Trophoblast cell (in vitro differentiated cells and primary cell): ENCODE results near the gene ZNF358.

Experiments used
- DNase-seq, 2 donors: peaks; one replicate each; pipeline ENCODE4 v3.0.0-alpha.2; 2016
- H2AFZ ChIP-seq: 2 replicates; pipeline ENCODE4 v1.6.1; 2013; ENCODE audit warnings: low read length, moderate library complexity, mild to moderate bottlenecking; ENCODE audit not compliant: insufficient read depth, poor library complexity
- H2AK5ac ChIP-seq: 2 replicates; pipeline ENCODE4 v1.6.1; 2013; ENCODE audit warnings: mild to moderate bottlenecking, low read length
- H2BK120ac ChIP-seq: 2 replicates; pipeline ENCODE4 v1.6.1; 2013; ENCODE audit warnings: low read length, mild to moderate bottlenecking, moderate library complexity; ENCODE audit not compliant: insufficient read depth, poor library complexity
- H2BK12ac ChIP-seq: 2 replicates; pipeline ENCODE4 v1.6.1; 2013; ENCODE audit warnings: mild to moderate bottlenecking, low read length, moderate library complexity
- H2BK5ac ChIP-seq: 2 replicates; pipeline ENCODE4 v1.6.1; 2013; ENCODE audit warnings: low read length, low read depth, moderate library complexity, mild to moderate bottlenecking; ENCODE audit not compliant: poor library complexity
- H3K14ac ChIP-seq: 2 replicates; pipeline ENCODE4 v1.6.1; 2013; ENCODE audit warnings: mild to moderate bottlenecking, low read length
- H3K18ac ChIP-seq: 2 replicates; pipeline ENCODE4 v1.6.1; 2013; ENCODE audit warnings: mild to moderate bottlenecking, low read length
- H3K23ac ChIP-seq: 2 replicates; pipeline ENCODE4 v1.6.1; 2013; ENCODE audit warnings: low read length
- H3K27ac ChIP-seq: 2 replicates; pipeline ENCODE4 v1.5.1; 2013; ENCODE audit warnings: low read depth, mild to moderate bottlenecking, inconsistent platforms, low read length, moderate library complexity
- H3K27me3 ChIP-seq: 2 replicates; pipeline ENCODE4 v1.6.1; 2013; ENCODE audit warnings: inconsistent platforms, mild to moderate bottlenecking, low read length, moderate library complexity; ENCODE audit not compliant: insufficient read depth
- H3K36me3 ChIP-seq, 2 experiments: 1 replicate in 1 of 2; 2 replicates in 1 of 2; pipeline ENCODE4 v1.6.1; 2013; ENCODE audit warnings: low read length in 2 of 2, mild to moderate bottlenecking in 2 of 2, moderate library complexity in 1 of 2; ENCODE audit not compliant: insufficient read depth in 2 of 2, control insufficient read depth in 1 of 2
- H3K4ac ChIP-seq: 2 replicates; pipeline ENCODE4 v1.6.1; 2013; ENCODE audit warnings: low read depth, mild to moderate bottlenecking, low read length, moderate library complexity
- H3K4me1 ChIP-seq, 2 experiments: 1 replicate in 1 of 2; 2 replicates in 1 of 2; pipeline ENCODE4 v1.6.1; 2013; ENCODE audit warnings: low read length in 2 of 2, mild to moderate bottlenecking in 2 of 2, moderate library complexity in 1 of 2; ENCODE audit not compliant: insufficient read depth in 2 of 2, control insufficient read depth in 1 of 2
- H3K4me2 ChIP-seq: 2 replicates; pipeline ENCODE4 v1.6.1; 2013; ENCODE audit warnings: inconsistent platforms, mild to moderate bottlenecking, low read length, moderate library complexity
- H3K4me3 ChIP-seq: 2 replicates; pipeline ENCODE4 v1.5.1; 2013; ENCODE audit warnings: mild to moderate bottlenecking, low read depth, low read length, inconsistent platforms
- H3K79me1 ChIP-seq: one replicate; pipeline ENCODE4 v1.6.1; 2013; ENCODE audit warnings: low read length
- H3K79me2 ChIP-seq: 2 replicates; pipeline ENCODE4 v1.6.1; 2013; ENCODE audit warnings: low read length, mild to moderate bottlenecking; ENCODE audit not compliant: control insufficient read depth, insufficient read depth, poor library complexity
- H3K9ac ChIP-seq: 2 replicates; pipeline ENCODE4 v1.6.1; 2013; ENCODE audit warnings: mild to moderate bottlenecking, low read length
- H3K9me3 ChIP-seq: 2 replicates; pipeline ENCODE4 v1.6.1; 2013; ENCODE audit warnings: low read depth, mild to moderate bottlenecking, control low read depth, inconsistent platforms, low read length; ENCODE audit not compliant: insufficient read depth
- H4K12ac ChIP-seq: 2 replicates; pipeline ENCODE4 v1.6.1; 2013; ENCODE audit warnings: low read depth, mild to moderate bottlenecking, low read length, moderate library complexity
- H4K8ac ChIP-seq: 2 replicates; pipeline ENCODE4 v1.6.1; 2013; ENCODE audit warnings: low read depth, mild to moderate bottlenecking, low read length, moderate library complexity
- H4K91ac ChIP-seq: one replicate; pipeline ENCODE4 v1.6.1; 2013; ENCODE audit warnings: low read depth, mild to moderate bottlenecking, low read length, moderate library complexity
- WGBS: extraction: QIAGEN DNeasy Blood & Tissue Kit; methylation state at CpG from one replicate; pipeline ENCODE4 v1.1.7; 2013; ENCODE audit warnings: missing lambda C conversion rate; ENCODE audit not compliant: insufficient read length, insufficient coverage; ENCODE audit errors: extremely low coverage; 5-methylcytosine and 5-hydroxymethylcytosine counted together

The ZNF358 gene

DNA sequence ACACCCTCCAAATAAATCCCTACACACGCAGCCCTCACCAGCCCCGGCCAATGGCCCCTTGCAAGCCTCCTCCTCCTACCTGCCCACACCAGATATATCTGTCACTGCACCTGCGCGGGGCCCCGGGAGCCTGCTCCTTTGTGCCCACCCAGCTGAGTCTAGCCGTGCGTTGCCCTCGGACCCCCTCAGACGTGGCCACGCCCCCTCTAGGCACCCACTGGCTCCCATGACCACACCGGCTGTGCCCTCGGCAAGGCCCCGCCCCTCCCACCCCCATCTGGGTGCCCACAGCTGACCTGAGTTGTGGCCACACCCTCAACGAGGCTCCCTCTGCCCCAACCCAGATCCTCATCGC is 13.3 kb downstream of the ZNF358 start:
- H2BK120ac ChIP-seq = no peak overlapping the region
- H3K23ac ChIP-seq = no peak overlapping the region
- H2BK12ac ChIP-seq = no peak overlapping the region
- H3K14ac ChIP-seq = no peak overlapping the region
- no peak overlapping the region for H2AFZ ChIP-seq
- H2BK5ac ChIP-seq = no peak overlapping the region
- H3K4me1 ChIP-seq = peaks cover 10 to 11% of the 10 kb centered on the region in 2 experiments
- H3K27me3 ChIP-seq = no peaks in the 10 kb centered on the region
- no peak overlapping the region for H3K18ac ChIP-seq
- no peak for DNase-seq
- no peak overlapping the region for H4K91ac ChIP-seq
- H2AK5ac ChIP-seq = no peak overlapping the region
- H4K12ac ChIP-seq = no peak overlapping the region
- peaks cover 11% of the 10 kb centered on the region for H3K79me1 ChIP-seq
- H3K9me3 ChIP-seq = peaks cover 4% of the 10 kb centered on the region
- H3K4ac ChIP-seq = no peak overlapping the region
- H3K4me2 ChIP-seq = no peak overlapping the region
- H3K79me2 ChIP-seq = peaks cover 4% of the 10 kb centered on the region
- H4K8ac ChIP-seq = no peak overlapping the region
- H3K36me3 ChIP-seq = peaks cover 60% of the 10 kb centered on the region in 2 experiments
- H3K9ac ChIP-seq = no peak overlapping the region
- H3K4me3 ChIP-seq = no peak overlapping the region
- WGBS = no CpG with 5 or more reads among the region's 15 CpGs
- H3K27ac ChIP-seq = no peak overlapping the region

DNA sequence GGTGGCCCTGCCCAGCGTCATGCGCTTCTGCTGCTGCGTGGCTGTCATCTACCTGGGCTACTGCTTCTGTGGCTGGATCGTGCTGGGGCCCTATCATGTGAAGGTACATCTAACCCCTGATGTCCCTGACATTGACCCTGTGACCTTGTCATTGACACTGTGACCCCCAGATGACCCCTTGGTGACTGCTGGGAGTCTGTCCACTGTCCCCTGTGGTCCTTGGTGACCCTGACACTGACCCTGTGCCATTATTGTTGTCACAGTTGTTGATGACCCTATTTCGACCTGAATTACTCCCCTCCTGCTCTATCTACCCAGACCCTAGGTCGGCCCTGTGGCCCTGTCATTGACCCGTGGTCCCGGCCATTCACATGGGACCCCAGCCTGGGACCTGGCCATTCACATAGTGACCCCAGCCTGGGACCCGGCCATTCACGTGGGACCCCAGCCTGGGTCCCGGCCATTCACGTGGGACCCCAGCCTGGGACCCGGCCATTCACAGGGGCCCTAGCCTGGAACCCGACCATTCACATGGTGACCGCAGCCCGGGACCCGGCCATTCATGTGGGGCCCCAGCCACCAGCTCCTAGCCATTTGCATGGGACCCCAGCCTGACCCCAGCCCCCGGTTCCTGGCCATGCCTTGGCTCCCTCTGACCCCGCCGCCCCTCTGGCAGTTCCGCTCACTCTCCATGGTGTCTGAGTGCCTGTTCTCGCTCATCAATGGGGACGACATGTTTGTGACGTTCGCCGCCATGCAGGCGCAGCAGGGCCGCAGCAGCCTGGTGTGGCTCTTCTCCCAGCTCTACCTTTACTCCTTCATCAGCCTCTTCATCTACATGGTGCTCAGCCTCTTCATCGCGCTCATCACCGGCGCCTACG is 13.9 kb downstream of the ZNF358 start:
- H2AFZ ChIP-seq = no peak overlapping the region
- WGBS = no CpG with 5 or more reads among the region's 33 CpGs
- no peak overlapping the region for H3K4me2 ChIP-seq
- H4K12ac ChIP-seq = no peak overlapping the region
- H3K27ac ChIP-seq = no peak overlapping the region
- H2BK12ac ChIP-seq = no peak overlapping the region
- no peak overlapping the region for H4K91ac ChIP-seq
- no peak overlapping the region for H2BK120ac ChIP-seq
- H2AK5ac ChIP-seq = no peak overlapping the region
- no peak overlapping the region for H3K18ac ChIP-seq
- H4K8ac ChIP-seq = no peak overlapping the region
- H3K36me3 ChIP-seq = peaks cover 55 to 57% of the 10 kb centered on the region in 2 experiments
- H3K23ac ChIP-seq = no peak overlapping the region
- peaks cover 4% of the 10 kb centered on the region for H3K9me3 ChIP-seq
- H3K79me1 ChIP-seq = peaks cover 15% of the 10 kb centered on the region
- H2BK5ac ChIP-seq = no peak overlapping the region
- H3K4me3 ChIP-seq = no peak overlapping the region
- no peak overlapping the region for H3K9ac ChIP-seq
- H3K4ac ChIP-seq = no peak overlapping the region
- DNase-seq = no peak
- H3K4me1 ChIP-seq = peaks cover 10 to 11% of the 10 kb centered on the region in 2 experiments
- peaks cover 6% of the 10 kb centered on the region for H3K79me2 ChIP-seq
- no peak overlapping the region for H3K14ac ChIP-seq
- H3K27me3 ChIP-seq = no peaks in the 10 kb centered on the region

DNA sequence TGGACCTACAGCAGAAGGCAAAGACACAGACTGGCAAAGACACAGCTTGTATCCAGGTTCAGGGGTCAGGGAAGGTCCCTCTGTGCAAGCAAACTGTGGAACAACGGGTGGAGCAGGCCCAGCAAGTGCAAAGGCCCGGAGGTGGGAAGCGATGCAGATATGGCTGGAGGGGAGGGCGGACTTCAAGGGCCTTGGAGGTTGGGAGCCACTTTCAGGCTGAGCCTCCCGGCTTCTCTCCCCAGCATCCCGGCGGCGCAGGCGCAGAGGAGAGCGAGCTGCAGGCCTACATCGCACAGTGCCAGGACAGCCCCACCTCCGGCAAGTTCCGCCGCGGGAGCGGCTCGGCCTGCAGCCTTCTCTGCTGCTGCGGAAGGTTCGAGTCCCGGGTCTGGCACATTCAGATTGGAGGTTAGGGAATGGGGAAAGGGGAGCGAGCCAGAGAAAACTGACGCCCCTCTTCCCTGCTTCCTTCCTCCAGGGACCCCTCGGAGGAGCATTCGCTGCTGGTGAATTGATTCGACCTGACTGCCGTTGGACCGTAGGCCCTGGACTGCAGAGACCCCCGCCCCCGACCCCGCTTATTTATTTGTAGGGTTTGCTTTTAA is 17.5 kb downstream of the ZNF358 start:
- H2BK5ac ChIP-seq = peak overlapping the region; percentile 90
- peak overlapping the region; percentile 93 for H2AK5ac ChIP-seq
- peak overlapping the region; percentile 84 for H3K4ac ChIP-seq
- peak; percentile 96 to 98 for DNase-seq
- H3K79me2 ChIP-seq = peaks cover 10% of the 10 kb centered on the region
- H2BK12ac ChIP-seq = peak overlapping the region; percentile 56
- H3K4me2 ChIP-seq = peak overlapping the region; percentile 73
- peak overlapping the region; percentile 95 for H4K8ac ChIP-seq
- H3K18ac ChIP-seq = peak overlapping the region; percentile 74
- no peak overlapping the region for H3K23ac ChIP-seq
- no peaks in the 10 kb centered on the region for H3K27me3 ChIP-seq
- H3K9me3 ChIP-seq = no peaks in the 10 kb centered on the region
- H3K79me1 ChIP-seq = peaks cover 25% of the 10 kb centered on the region
- H3K4me1 ChIP-seq = peaks cover 14 to 16% of the 10 kb centered on the region in 2 experiments
- peak overlapping the region; percentile 54 for H3K9ac ChIP-seq
- H3K36me3 ChIP-seq = peaks cover 33 to 39% of the 10 kb centered on the region in 2 experiments
- peak overlapping the region; percentile 31 for H3K4me3 ChIP-seq
- peak overlapping the region; percentile 99 for H4K12ac ChIP-seq
- peak overlapping the region; percentile 96 for H2BK120ac ChIP-seq
- no CpG with 5 or more reads among the region's 30 CpGs for WGBS
- H2AFZ ChIP-seq = peak overlapping the region; percentile 98
- peak overlapping the region; percentile 96 for H4K91ac ChIP-seq
- peak overlapping the region; percentile 97 for H3K14ac ChIP-seq
- H3K27ac ChIP-seq = peak overlapping the region; percentile 85

DNA sequence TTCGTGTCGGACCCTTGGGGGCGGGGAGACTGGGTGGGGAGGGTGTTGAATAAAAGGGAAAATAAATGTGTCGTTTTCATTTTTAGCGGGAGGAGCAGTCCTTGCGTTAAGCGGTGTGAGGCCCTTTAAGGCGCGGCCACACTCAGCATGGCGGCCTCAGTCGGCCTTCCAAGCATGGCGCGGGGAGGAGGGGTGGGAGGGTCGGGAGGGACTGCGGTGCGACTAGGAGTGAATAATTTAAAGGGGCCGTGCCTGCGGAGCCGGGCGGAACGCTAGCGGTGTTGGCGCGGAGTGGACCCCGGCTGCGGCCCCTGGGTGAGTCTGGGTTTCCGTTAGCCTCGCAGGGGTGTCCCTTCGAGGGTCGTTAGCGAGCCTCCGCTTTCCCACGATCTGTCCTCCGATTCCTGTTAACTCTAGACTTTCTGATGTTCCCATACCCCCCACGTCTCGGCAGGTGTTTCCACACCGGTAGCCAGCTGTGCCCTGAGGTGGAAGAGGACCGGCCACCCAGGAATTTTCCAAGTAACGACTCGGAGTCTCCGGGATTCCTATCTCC is 18.1 kb downstream of the ZNF358 start:
- H3K27me3 ChIP-seq = no peaks in the 10 kb centered on the region
- H3K23ac ChIP-seq = no peak overlapping the region
- no CpG with 5 or more reads among the region's 41 CpGs for WGBS
- DNase-seq = peak; percentile 84 to 92
- peak overlapping the region; percentile 85 for H3K27ac ChIP-seq
- H2BK120ac ChIP-seq = peak overlapping the region; percentile 96
- peak overlapping the region; percentile 99 for H4K12ac ChIP-seq
- peaks cover 10% of the 10 kb centered on the region for H3K79me2 ChIP-seq
- no peaks in the 10 kb centered on the region for H3K9me3 ChIP-seq
- H3K9ac ChIP-seq = peak overlapping the region; percentile 54
- H3K4me3 ChIP-seq = peak overlapping the region; percentile 68
- peak overlapping the region; percentile 82 for H2BK12ac ChIP-seq
- H3K14ac ChIP-seq = peak overlapping the region; percentile 97
- H3K4me1 ChIP-seq = peaks cover 14 to 16% of the 10 kb centered on the region in 2 experiments
- H3K18ac ChIP-seq = peak overlapping the region; percentile 91
- H2BK5ac ChIP-seq = peak overlapping the region; percentile 90
- H4K8ac ChIP-seq = peak overlapping the region; percentile 95
- H4K91ac ChIP-seq = peak overlapping the region; percentile 96
- peak overlapping the region; percentile 73 for H3K4me2 ChIP-seq
- H2AK5ac ChIP-seq = peak overlapping the region; percentile 93
- H3K4ac ChIP-seq = peak overlapping the region; percentile 84
- peak overlapping the region; percentile 98 for H2AFZ ChIP-seq
- peaks cover 28 to 37% of the 10 kb centered on the region in 2 experiments for H3K36me3 ChIP-seq
- peaks cover 25% of the 10 kb centered on the region for H3K79me1 ChIP-seq
